ENCODE measurements around the gene PCNX1. TPM values are rescaled to one million over a fixed set of nuclear protein-coding genes. Genes with fewer than 3 reads are reported as not detected.

PCNX1 gene
- total and polyA plus RNA-seq, 12 donors, result 11.3 to 196 (median 106) TPM

GRCh38 chr14:70884595-70885342 is 22.5 kb upstream of the PCNX1 start:
- H3K27me3 ChIP-seq, result no peaks in the 10 kb centered on the region
- TF ChIP-seq, protein P1, sequence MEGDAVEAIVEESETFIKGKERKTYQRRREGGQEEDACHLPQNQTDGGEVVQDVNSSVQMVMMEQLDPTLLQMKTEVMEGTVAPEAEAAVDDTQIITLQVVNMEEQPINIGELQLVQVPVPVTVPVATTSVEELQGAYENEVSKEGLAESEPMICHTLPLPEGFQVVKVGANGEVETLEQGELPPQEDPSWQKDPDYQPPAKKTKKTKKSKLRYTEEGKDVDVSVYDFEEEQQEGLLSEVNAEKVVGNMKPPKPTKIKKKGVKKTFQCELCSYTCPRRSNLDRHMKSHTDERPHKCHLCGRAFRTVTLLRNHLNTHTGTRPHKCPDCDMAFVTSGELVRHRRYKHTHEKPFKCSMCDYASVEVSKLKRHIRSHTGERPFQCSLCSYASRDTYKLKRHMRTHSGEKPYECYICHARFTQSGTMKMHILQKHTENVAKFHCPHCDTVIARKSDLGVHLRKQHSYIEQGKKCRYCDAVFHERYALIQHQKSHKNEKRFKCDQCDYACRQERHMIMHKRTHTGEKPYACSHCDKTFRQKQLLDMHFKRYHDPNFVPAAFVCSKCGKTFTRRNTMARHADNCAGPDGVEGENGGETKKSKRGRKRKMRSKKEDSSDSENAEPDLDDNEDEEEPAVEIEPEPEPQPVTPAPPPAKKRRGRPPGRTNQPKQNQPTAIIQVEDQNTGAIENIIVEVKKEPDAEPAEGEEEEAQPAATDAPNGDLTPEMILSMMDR (IDR thresholded peaks at IDR 0.05), result no peak
- TF ChIP-seq POLR2A (IDR thresholded peaks at IDR 0.05), result no peak
- 65 to 81% (median 70%) methylated on average over 8 of the region's 8 CpGs for WGBS, 4 donors
- H3K36me3 ChIP-seq (replicated peaks in 1 of 2), result no peaks in the 10 kb centered on the region
- DNase-seq, result peak; percentile 39 to 82 (median 54)
- H3K4me1 ChIP-seq (replicated peaks in 1 of 2), result peaks cover 0 to 6% of the 10 kb centered on the region in 2 donors
- no peak overlapping the region for H3K27ac ChIP-seq
- no peak overlapping the region for H3K4me3 ChIP-seq
- intact Hi-C loops (cut with DNase I), result no loop called here
- H3K9me3 ChIP-seq (replicated peaks in 1 of 3), result no peaks in the 10 kb centered on the region

DNA sequence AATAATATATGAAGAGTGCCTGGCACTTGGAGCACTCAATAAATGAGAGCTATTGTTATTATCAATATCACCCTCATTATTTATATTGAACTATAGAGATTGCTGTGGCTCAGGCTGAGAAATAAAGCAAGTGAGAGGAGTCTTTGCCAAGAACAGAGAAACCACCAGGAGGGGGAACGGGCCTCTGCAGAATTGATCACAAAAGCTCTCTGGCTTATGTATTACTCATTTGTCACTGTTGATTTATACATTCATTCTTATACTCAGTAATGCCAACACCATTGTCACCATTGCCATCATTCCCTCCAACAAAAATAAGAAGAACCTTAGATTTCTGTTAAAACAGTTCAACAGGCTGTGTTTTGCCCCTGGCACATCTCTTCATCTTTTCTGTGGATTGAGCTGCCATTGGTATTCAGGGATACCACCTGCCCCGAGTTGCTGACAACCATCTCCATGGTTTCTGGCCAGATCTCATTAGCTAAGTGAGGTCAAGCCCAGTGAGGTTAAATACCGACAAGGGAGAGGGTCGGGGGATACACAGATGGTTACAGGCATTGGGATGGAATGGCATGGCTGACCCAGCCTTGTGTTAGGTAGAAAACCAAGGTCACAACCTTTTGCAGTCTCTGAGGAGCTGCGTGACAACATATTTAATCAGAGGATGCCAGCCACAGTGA is 21.8 kb upstream of the PCNX1 start:
- 74 to 83% (median 79%) methylated on average over 5 of the region's 5 CpGs for WGBS, 4 donors
- no peak for TF ChIP-seq POLR2A (IDR thresholded peaks at IDR 0.05)
- TF ChIP-seq, protein P1 (IDR thresholded peaks at IDR 0.05), result no peak
- intact Hi-C loops (cut with DNase I), result no loop called here

GRCh38 chr14:70886421-70887206 is 20.6 kb upstream of the PCNX1 start:
- Histone ChIP-seq H3K27ac (peak overlapping the region in 2 of 5 donors; percentile 24 to 68), H3K4me3 (no peak overlapping the region)
- WGBS, 4 donors, result 64 to 70% (median 68%) methylated on average over 5 of the region's 5 CpGs

More for the DNA sequence above, 21.8 kb upstream of the PCNX1 start:
- Histone ChIP-seq H3K27ac (no peak overlapping the region), H3K9me3 (replicated peaks in 1 of 3) (no peaks in the 10 kb centered on the region), H3K4me3 (no peak overlapping the region), H3K36me3 (replicated peaks in 1 of 2) (no peaks in the 10 kb centered on the region), H3K27me3 (no peaks in the 10 kb centered on the region), H3K4me1 (replicated peaks in 1 of 2) (peaks cover 0 to 6% of the 10 kb centered on the region in 2 donors)
- DNase-seq, result no peak

More at GRCh38 chr14:70886421-70887206, 20.6 kb upstream of the PCNX1 start:
- H3K4me1 ChIP-seq (replicated peaks in 1 of 2), result peaks cover 0 to 6% of the 10 kb centered on the region in 2 donors
- TF ChIP-seq, protein P1 (IDR thresholded peaks at IDR 0.05), result no peak
- no peak for TF ChIP-seq POLR2A (IDR thresholded peaks at IDR 0.05)
- H3K36me3 ChIP-seq (replicated peaks in 1 of 2), result no peaks in the 10 kb centered on the region
- H3K9me3 ChIP-seq (replicated peaks in 1 of 3), result no peaks in the 10 kb centered on the region
- no peaks in the 10 kb centered on the region for H3K27me3 ChIP-seq
- intact Hi-C loops (cut with DNase I), result no loop called here
- peak in 1 of 7 donors; percentile 33 for DNase-seq

Data from adrenal gland (tissue), 12 donors.